ENCODE data around the gene RASL11B.

- TF ChIP-seq CTCF (IDR thresholded peaks at IDR 0.05): no peak
- no peak for TF ChIP-seq POLR2A (IDR thresholded peaks at IDR 0.05)
- no peak for TF ChIP-seq POLR2AphosphoS5 (IDR thresholded peaks at IDR 0.05)
Measured at GRCh38 chr4:52863324-52863723, 1.2 kb downstream of the RASL11B start.
